GM23338 (cell line): Measurements from ENCODE around the gene SYNDIG1L. TPM values are rescaled to one million over a fixed set of nuclear protein-coding genes. Genes with fewer than 3 reads are reported as not detected.
A peak's percentile ranks its signal among the peaks of the same experiment; 100 is the strongest.

ENCODE experiments used
- ATAC-seq: fragments of 200-7000 bp; cut with Tn5 transposase; 3 replicates; pipeline ENCODE4 v1.9.1; 2020
- DNase-seq: peaks from one replicate; pipeline ENCODE4 v3.0.0-alpha.2; 2015; ENCODE audit warnings: low spot score
- H2AFZ ChIP-seq: fragments of 200-600 bp; sonication (generic); 2 replicates; pipeline ENCODE4 v1.8.0; 2016; ENCODE audit warnings: antibody characterized with exemption, mild to moderate bottlenecking, moderate library complexity
- H3F3A ChIP-seq: fragments of 200-600 bp; sonication (generic); replicated peaks from 2 replicates; pipeline ENCODE4 v1.8.0; 2017; ENCODE audit warnings: antibody characterized with exemption, mixed run types, low read depth
- H3K27ac ChIP-seq: fragments of 200-600 bp; sonication (generic); 2 replicates; pipeline ENCODE4 v1.6.1; 2016; ENCODE audit warnings: low read depth
- H3K27me3 ChIP-seq: fragments of 200-600 bp; sonication (generic); 2 replicates; pipeline ENCODE4 v1.8.0; 2016; ENCODE audit warnings: mild to moderate bottlenecking, mixed run types, moderate library complexity; ENCODE audit not compliant: insufficient read depth
- H3K36me3 ChIP-seq: fragments of 200-600 bp; sonication (generic); 2 replicates; pipeline ENCODE4 v1.8.0; 2016; ENCODE audit warnings: mild to moderate bottlenecking; ENCODE audit not compliant: insufficient read depth
- H3K4me1 ChIP-seq: fragments of 200-600 bp; sonication (generic); 2 replicates; pipeline ENCODE4 v1.8.0; 2016; ENCODE audit warnings: mild to moderate bottlenecking, moderate library complexity; ENCODE audit not compliant: insufficient read depth
- H3K4me2 ChIP-seq: fragments of 200-600 bp; sonication (generic); 2 replicates; pipeline ENCODE4 v1.7.1; 2017; ENCODE audit warnings: mixed run types
- H3K4me3 ChIP-seq: fragments of 200-600 bp; sonication (generic); 2 replicates; pipeline ENCODE4 v1.6.1; 2016; ENCODE audit warnings: mixed run types
- H3K79me2 ChIP-seq: fragments of 200-600 bp; sonication (generic); replicated peaks from 2 replicates; pipeline ENCODE4 v1.8.0; 2017; ENCODE audit warnings: mild to moderate bottlenecking; ENCODE audit not compliant: insufficient read depth
- H3K9me2 ChIP-seq: fragments of 200-600 bp; sonication (generic); 2 replicates; pipeline ENCODE4 v1.8.0; 2017; ENCODE audit not compliant: insufficient read depth
- H4K20me1 ChIP-seq: fragments of 200-600 bp; sonication (generic); replicated peaks from 2 replicates; pipeline ENCODE4 v1.8.0; 2017; ENCODE audit warnings: mild to moderate bottlenecking; ENCODE audit not compliant: insufficient read depth
- H3K27ac Mint-ChIP-seq: 2 replicates; pipeline ENCODE4 v1.8.0; 2020; ENCODE audit warnings: inconsistent platforms, mild to moderate bottlenecking, moderate library complexity, mixed read lengths
- H3K27me3 Mint-ChIP-seq: 3 replicates; pipeline ENCODE4 v1.8.0; 2022; ENCODE audit warnings: low read depth, mild to moderate bottlenecking, moderate library complexity, mixed read lengths, inconsistent platforms; ENCODE audit not compliant: insufficient read depth, poor library complexity
- H3K36me3 Mint-ChIP-seq: 3 replicates; pipeline ENCODE4 v1.8.0; 2021; ENCODE audit warnings: low read depth, mild to moderate bottlenecking, inconsistent platforms, moderate library complexity, mixed read lengths
- H3K4me1 Mint-ChIP-seq: 3 replicates; pipeline ENCODE4 v1.8.0; 2020; ENCODE audit warnings: mild to moderate bottlenecking, inconsistent platforms, mixed read lengths
- H3K4me3 Mint-ChIP-seq: 3 replicates; pipeline ENCODE4 v1.8.0; 2021; ENCODE audit warnings: moderate library complexity, mild to moderate bottlenecking, inconsistent platforms, mixed read lengths
- H3K9me3 Mint-ChIP-seq: 3 replicates; pipeline ENCODE4 v1.8.0; 2020; ENCODE audit warnings: moderate library complexity, mild to moderate bottlenecking, inconsistent platforms, mixed read lengths
- CREB1 ChIP-seq: fragments of 250-450 bp; sonication (Bioruptor Pico); IDR thresholded peaks from 2 replicates; pipeline ENCODE4 v1.5.0; 2020; ENCODE audit warnings: low read depth, mild to moderate bottlenecking, moderate library complexity
- CTCF ChIP-seq, 2 experiments: fragments of 200-600 bp in 1 of 2; sonication (generic) in 1 of 2; conservative IDR thresholded peaks; 2 replicates each; pipeline versions ENCODE4 v1.5.1 to v1.6.1; 2016 to 2017; ENCODE audit warnings: antibody characterized with exemption in 2 of 2, low read depth in 2 of 2, mild to moderate bottlenecking in 2 of 2, moderate library complexity in 1 of 2
- ETS1 ChIP-seq: IDR thresholded peaks from 2 replicates; pipeline ENCODE4 v1.6.1; 2016; ENCODE audit warnings: antibody characterized with exemption
- EZH2 ChIP-seq: fragments of 200-600 bp; sonication (generic); IDR thresholded peaks from one replicate; pipeline ENCODE4 v1.8.0; 2017; ENCODE audit warnings: antibody characterized with exemption, mild to moderate bottlenecking, low read depth; ENCODE audit not compliant: unreplicated experiment
- EZH2phosphoT487 ChIP-seq: fragments of 200-600 bp; sonication (generic); IDR thresholded peaks from one replicate; pipeline ENCODE4 v1.8.1; 2018; ENCODE audit warnings: antibody characterized with exemption; ENCODE audit not compliant: unreplicated experiment
- JUNB ChIP-seq: IDR thresholded peaks from one replicate; pipeline ENCODE4 v1.6.1; 2016; ENCODE audit warnings: antibody characterized with exemption; ENCODE audit not compliant: unreplicated experiment
- NANOG ChIP-seq: IDR thresholded peaks from 2 replicates; pipeline ENCODE4 v1.6.1; 2016; ENCODE audit warnings: antibody characterized with exemption, borderline replicate concordance
- POLR2AphosphoS5 ChIP-seq: IDR thresholded peaks from 2 replicates; pipeline ENCODE4 v1.6.1; 2016; ENCODE audit warnings: antibody characterized with exemption, low read depth
- STAT1 ChIP-seq: IDR thresholded peaks from one replicate; pipeline ENCODE4 v1.6.1; 2016; ENCODE audit warnings: antibody characterized with exemption; ENCODE audit not compliant: unreplicated experiment
- ZNF114 ChIP-seq: fragments of 250-450 bp; sonication (Bioruptor Pico); IDR thresholded peaks from 2 replicates; pipeline ENCODE4 v1.5.0; 2020; ENCODE audit warnings: mild to moderate bottlenecking, moderate library complexity
- ZNF331 ChIP-seq: fragments of 250-450 bp; sonication (Bioruptor Pico); IDR thresholded peaks from 2 replicates; pipeline ENCODE4 v1.5.0; 2020; ENCODE audit warnings: low read depth, mild to moderate bottlenecking, moderate library complexity
- polyA plus RNA-seq: library from polyadenylated mRNA; unstranded; fragments of >200 nt; fragmentation: Nextera tagmentation; extraction: Ambion mirVana; gene quantifications from 2 replicates; pipeline ENCODE4 v1.2.1, GENCODE V29; 2016
- total RNA-seq: library from RNA; depleted of rRNA; stranded (reverse); fragments of >200 nt; shearing (Covaris generic); gene quantifications from 2 replicates; pipeline ENCODE4 v1.2.3, GENCODE V29; 2014
- TF ChIP-seq, protein P1 (sequence below): fragments of 250-450 bp; sonication (Bioruptor Pico); IDR thresholded peaks from 2 replicates; pipeline ENCODE4 v1.5.0; 2020; ENCODE audit warnings: mild to moderate bottlenecking, moderate library complexity
- TF ChIP-seq, protein P2 (sequence below): IDR thresholded peaks from one replicate; pipeline ENCODE4 v1.6.1; 2018; ENCODE audit warnings: antibody characterized with exemption; ENCODE audit not compliant: unreplicated experiment

SYNDIG1L gene
- total and polyA plus RNA-seq, 2 experiments from 2014 or later: 0.65 to 2.1 TPM

DNA sequence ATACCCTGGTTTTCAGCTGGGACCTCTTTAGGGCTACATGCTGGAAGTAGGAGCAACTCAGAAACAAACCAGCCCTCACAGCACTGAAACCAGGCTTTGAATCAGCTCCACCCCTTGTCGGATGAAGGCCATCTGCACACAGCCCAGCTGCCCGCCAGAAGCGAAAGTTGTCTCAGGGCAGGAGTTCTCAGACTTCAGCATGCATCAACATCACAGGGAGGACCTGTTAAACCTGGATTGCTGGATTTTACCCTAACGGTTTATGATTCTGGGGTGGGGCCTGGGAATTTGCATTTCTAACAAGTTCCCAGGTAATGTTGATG lies 10.9 kb downstream of the SYNDIG1L start:
- peaks cover 24% of the 10 kb centered on the region for H3K4me1 Mint-ChIP-seq
- H3K4me3 Mint-ChIP-seq: no peak overlapping the region
- DNase-seq: peak; percentile 54
- peaks cover 10% of the 10 kb centered on the region for H3K27me3 Mint-ChIP-seq
- no peaks in the 10 kb centered on the region for H3K27me3 ChIP-seq
- TF ChIP-seq CREB1 (CRISPR knock-in tag): no peak
- no peak for TF ChIP-seq ETS1
- TF ChIP-seq, protein P1, sequence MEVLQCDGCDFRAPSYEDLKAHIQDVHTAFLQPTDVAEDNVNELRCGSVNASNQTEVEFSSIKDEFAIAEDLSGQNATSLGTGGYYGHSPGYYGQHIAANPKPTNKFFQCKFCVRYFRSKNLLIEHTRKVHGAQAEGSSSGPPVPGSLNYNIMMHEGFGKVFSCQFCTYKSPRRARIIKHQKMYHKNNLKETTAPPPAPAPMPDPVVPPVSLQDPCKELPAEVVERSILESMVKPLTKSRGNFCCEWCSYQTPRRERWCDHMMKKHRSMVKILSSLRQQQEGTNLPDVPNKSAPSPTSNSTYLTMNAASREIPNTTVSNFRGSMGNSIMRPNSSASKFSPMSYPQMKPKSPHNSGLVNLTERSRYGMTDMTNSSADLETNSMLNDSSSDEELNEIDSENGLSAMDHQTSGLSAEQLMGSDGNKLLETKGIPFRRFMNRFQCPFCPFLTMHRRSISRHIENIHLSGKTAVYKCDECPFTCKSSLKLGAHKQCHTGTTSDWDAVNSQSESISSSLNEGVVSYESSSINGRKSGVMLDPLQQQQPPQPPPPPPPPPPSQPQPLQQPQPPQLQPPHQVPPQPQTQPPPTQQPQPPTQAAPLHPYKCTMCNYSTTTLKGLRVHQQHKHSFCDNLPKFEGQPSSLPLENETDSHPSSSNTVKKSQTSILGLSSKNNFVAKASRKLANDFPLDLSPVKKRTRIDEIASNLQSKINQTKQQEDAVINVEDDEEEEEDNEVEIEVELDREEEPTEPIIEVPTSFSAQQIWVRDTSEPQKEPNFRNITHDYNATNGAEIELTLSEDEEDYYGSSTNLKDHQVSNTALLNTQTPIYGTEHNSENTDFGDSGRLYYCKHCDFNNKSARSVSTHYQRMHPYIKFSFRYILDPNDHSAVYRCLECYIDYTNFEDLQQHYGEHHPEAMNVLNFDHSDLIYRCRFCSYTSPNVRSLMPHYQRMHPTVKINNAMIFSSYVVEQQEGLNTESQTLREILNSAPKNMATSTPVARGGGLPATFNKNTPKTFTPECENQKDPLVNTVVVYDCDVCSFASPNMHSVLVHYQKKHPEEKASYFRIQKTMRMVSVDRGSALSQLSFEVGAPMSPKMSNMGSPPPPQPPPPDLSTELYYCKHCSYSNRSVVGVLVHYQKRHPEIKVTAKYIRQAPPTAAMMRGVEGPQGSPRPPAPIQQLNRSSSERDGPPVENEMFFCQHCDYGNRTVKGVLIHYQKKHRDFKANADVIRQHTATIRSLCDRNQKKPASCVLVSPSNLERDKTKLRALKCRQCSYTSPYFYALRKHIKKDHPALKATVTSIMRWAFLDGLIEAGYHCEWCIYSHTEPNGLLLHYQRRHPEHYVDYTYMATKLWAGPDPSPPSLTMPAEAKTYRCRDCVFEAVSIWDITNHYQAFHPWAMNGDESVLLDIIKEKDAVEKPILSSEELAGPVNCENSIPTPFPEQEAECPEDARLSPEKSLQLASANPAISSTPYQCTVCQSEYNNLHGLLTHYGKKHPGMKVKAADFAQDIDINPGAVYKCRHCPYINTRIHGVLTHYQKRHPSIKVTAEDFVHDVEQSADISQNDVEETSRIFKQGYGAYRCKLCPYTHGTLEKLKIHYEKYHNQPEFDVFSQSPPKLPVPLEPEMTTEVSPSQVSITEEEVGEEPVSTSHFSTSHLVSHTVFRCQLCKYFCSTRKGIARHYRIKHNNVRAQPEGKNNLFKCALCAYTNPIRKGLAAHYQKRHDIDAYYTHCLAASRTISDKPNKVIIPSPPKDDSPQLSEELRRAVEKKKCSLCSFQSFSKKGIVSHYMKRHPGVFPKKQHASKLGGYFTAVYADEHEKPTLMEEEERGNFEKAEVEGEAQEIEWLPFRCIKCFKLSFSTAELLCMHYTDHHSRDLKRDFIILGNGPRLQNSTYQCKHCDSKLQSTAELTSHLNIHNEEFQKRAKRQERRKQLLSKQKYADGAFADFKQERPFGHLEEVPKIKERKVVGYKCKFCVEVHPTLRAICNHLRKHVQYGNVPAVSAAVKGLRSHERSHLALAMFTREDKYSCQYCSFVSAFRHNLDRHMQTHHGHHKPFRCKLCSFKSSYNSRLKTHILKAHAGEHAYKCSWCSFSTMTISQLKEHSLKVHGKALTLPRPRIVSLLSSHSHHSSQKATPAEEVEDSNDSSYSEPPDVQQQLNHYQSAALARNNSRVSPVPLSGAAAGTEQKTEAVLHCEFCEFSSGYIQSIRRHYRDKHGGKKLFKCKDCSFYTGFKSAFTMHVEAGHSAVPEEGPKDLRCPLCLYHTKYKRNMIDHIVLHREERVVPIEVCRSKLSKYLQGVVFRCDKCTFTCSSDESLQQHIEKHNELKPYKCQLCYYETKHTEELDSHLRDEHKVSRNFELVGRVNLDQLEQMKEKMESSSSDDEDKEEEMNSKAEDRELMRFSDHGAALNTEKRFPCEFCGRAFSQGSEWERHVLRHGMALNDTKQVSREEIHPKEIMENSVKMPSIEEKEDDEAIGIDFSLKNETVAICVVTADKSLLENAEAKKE (CRISPR knock-in tag): no peak
- TF ChIP-seq, protein P2, sequence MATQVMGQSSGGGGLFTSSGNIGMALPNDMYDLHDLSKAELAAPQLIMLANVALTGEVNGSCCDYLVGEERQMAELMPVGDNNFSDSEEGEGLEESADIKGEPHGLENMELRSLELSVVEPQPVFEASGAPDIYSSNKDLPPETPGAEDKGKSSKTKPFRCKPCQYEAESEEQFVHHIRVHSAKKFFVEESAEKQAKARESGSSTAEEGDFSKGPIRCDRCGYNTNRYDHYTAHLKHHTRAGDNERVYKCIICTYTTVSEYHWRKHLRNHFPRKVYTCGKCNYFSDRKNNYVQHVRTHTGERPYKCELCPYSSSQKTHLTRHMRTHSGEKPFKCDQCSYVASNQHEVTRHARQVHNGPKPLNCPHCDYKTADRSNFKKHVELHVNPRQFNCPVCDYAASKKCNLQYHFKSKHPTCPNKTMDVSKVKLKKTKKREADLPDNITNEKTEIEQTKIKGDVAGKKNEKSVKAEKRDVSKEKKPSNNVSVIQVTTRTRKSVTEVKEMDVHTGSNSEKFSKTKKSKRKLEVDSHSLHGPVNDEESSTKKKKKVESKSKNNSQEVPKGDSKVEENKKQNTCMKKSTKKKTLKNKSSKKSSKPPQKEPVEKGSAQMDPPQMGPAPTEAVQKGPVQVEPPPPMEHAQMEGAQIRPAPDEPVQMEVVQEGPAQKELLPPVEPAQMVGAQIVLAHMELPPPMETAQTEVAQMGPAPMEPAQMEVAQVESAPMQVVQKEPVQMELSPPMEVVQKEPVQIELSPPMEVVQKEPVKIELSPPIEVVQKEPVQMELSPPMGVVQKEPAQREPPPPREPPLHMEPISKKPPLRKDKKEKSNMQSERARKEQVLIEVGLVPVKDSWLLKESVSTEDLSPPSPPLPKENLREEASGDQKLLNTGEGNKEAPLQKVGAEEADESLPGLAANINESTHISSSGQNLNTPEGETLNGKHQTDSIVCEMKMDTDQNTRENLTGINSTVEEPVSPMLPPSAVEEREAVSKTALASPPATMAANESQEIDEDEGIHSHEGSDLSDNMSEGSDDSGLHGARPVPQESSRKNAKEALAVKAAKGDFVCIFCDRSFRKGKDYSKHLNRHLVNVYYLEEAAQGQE: no peak
- TF ChIP-seq POLR2AphosphoS5: no peak
- TF ChIP-seq JUNB: no peak
- TF ChIP-seq ZNF331: no peak
- no peak for TF ChIP-seq ZNF114
- no peak for TF ChIP-seq EZH2
- TF ChIP-seq STAT1: no peak
- no peak for TF ChIP-seq NANOG
- no peak for TF ChIP-seq CTCF (conservative IDR thresholded peaks at IDR 0.05; ENCODE audit: low read depth in 2 of 2)
- no peak for TF ChIP-seq EZH2phosphoT487
- peak overlapping the region; percentile 4; the same call in 1 of the 2 replicates for H2AFZ ChIP-seq
- H3K4me2 ChIP-seq: peak overlapping the region; percentile 33
- no peaks in the 10 kb centered on the region for H3K79me2 ChIP-seq
- no peaks in the 10 kb centered on the region for H3K9me3 Mint-ChIP-seq
- ATAC-seq: peak; percentile 53
- H3K4me3 ChIP-seq: no peak overlapping the region
- H3K9me2 ChIP-seq: no peaks in the 10 kb centered on the region
- H3K36me3 ChIP-seq: no peaks in the 10 kb centered on the region
- H4K20me1 ChIP-seq: no peaks in the 10 kb centered on the region
- no peak overlapping the region for H3K27ac Mint-ChIP-seq
- peaks cover 21% of the 10 kb centered on the region for H3K4me1 ChIP-seq
- no peaks in the 10 kb centered on the region for H3F3A ChIP-seq
- no peaks in the 10 kb centered on the region for H3K36me3 Mint-ChIP-seq
- H3K27ac ChIP-seq: peak overlapping the region; percentile 15; the same call in 1 of the 2 replicates
